Pancreas (tissue), 10 donors: Measurements from ENCODE around the gene CALN1. TPM values are rescaled to one million over a fixed set of nuclear protein-coding genes. Genes with fewer than 3 reads are reported as not detected.

Source experiments
- ATAC-seq, 4 donors: fragments of 200-7000 bp; cut with Tn5 transposase; one replicate each; pipeline versions ENCODE4 v1.8.0 to v1.9.1; 2020; ENCODE audit warnings: mild to moderate bottlenecking in 4 of 4, moderate library complexity in 4 of 4
- DNase-seq, 6 donors: peaks; one replicate each; pipeline ENCODE4 v3.0.0-alpha.2; 2020
- FAIRE-seq: peaks from 2 replicates; lab custom pipeline; 2012; peaks lifted over from hg19 to GRCh38; lab: Jason Lieb, UNC
- H3K27ac ChIP-seq, 4 donors: fragments of 200-600 bp; sonication (generic); 1 replicate in 3 of 4; 2 replicates in 1 of 4; pipeline versions ENCODE4 v1.5.0 to v1.8.0; 2020
- H3K27me3 ChIP-seq, 4 donors: fragments of 200-600 bp; one replicate each; pipeline ENCODE4 v1.8.0; 2021
- H3K36me3 ChIP-seq, 3 donors: fragments of 200-600 bp; sonication (generic) in 1 of 3; one replicate each; pipeline versions ENCODE4 v1.5.0 to v1.8.0; 2020 to 2021
- H3K4me1 ChIP-seq, 3 donors: fragments of 200-600 bp; one replicate each; pipeline ENCODE4 v1.8.0; 2021
- H3K4me3 ChIP-seq, 4 donors: fragments of 200-600 bp; sonication (generic) in 2 of 4; one replicate each; pipeline versions ENCODE4 v1.5.0 to v1.8.0; 2020 to 2021
- H3K9me3 ChIP-seq, 4 donors: fragments of 200-600 bp; one replicate each; pipeline ENCODE4 v1.8.0; 2021
- WGBS, 2 donors: extraction: QIAGEN DNeasy Blood & Tissue Kit; methylation state at CpG; one replicate each; pipeline ENCODE4 v1.1.7; 2013; 5-methylcytosine and 5-hydroxymethylcytosine counted together
- intact Hi-C, 3 donors: fragments of 100-400 bp; cut with DNase I; formaldehyde crosslinking; loops; one replicate each; pipeline versions ENCODE4 v1.11.1 to v1.14.2; 2022
- polyA plus RNA-seq, 2 donors: library from polyadenylated mRNA; stranded (reverse); fragments of 200-250 nt; gene quantifications; one replicate each; pipeline ENCODE4 v1.2.3, GENCODE V29; 2013
- total RNA-seq, 6 donors: library from RNA; stranded (reverse); fragmentation: NEBNext Ultra II Directional in 4 of 6; extraction: Animal tissue kit (Norgen Biotek cat#: 25700) in 4 of 6; gene quantifications; one replicate each; pipeline versions ENCODE4 v1.2.1 to v1.2.4, GENCODE V29; 2021 to 2023
- TF ChIP-seq, protein P1 (sequence below), 4 donors: fragments of 200-600 bp; sonication (generic) in 3 of 4; IDR thresholded peaks; one replicate each; pipeline versions ENCODE4 v1.5.0 to v1.8.0; 2021; ENCODE audit warnings: antibody characterized with exemption in 4 of 4
- donor health status: healthy with polysubstance abuse.
- donor health status: DM: no; HTN: no; CAD: no; lungs with moderate emphysema.
- donor health status: DM: no; HTN: no; CAD: no.
- donor health status: control.
- donor health status: control.
- donor health status: Bipolar disorder and iron deficiency.
- donor health status: DM: yes; HTN: yes; CAD: no.
- donor health status: DM: no; HTN: no; CAD: no.
- donor health status: DM: no; HTN: no; CAD: no.
- donor health status: DM: yes; HTN: yes; CAD: no.

CALN1 gene
- total and polyA plus RNA-seq, 8 donors, result 0.39 to 18.4 (median 1.5) TPM

DNA sequence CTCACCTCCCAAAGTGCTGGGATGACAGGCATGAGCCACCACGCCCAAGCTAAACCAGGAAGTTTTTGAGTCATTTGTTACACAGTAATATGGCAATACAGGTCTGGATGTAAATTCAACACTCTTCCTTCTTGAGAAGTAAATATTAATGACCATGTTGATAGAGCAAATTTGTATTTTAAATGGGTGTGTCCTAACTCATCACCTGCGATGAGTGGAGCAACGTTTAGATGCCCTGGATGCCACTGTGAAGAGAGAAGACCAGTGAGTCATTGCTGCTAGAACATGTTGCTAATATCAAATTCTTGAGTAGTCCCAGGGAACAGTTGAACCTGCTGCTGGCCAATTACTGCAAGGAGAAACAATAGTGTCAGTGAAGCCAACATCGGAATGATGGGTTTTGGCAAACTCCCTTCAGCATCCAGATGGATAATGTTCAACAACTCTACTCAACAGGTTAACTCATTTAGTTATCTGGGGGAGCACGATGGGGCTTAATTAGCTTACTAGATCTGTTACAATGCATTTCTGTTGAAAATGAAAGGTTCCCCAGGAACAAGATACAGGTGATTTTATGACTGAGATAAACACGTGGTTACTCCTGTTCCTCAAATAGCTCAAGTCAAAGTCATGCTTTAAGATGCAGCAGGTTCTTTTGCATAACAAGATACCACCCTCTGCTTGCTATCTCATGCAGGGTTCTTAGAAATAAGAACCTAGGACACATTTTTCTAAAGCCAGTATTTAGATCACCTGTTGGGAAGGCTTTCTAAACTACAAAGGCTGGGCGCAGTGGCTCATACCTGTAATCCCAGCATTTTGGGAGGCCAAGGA is 146.8 kb downstream of the CALN1 start:
- FAIRE-seq (no peak), DNase-seq (no peak), ATAC-seq (no peak)
- Histone ChIP-seq H3K27ac (no peak overlapping the region), H3K4me3 (no peak overlapping the region), H3K27me3 (no peaks in the 10 kb centered on the region), H3K36me3 (no peaks in the 10 kb centered on the region), H3K9me3 (no peaks in the 10 kb centered on the region), H3K4me1 (no peaks in the 10 kb centered on the region)
- TF ChIP-seq, protein P1, sequence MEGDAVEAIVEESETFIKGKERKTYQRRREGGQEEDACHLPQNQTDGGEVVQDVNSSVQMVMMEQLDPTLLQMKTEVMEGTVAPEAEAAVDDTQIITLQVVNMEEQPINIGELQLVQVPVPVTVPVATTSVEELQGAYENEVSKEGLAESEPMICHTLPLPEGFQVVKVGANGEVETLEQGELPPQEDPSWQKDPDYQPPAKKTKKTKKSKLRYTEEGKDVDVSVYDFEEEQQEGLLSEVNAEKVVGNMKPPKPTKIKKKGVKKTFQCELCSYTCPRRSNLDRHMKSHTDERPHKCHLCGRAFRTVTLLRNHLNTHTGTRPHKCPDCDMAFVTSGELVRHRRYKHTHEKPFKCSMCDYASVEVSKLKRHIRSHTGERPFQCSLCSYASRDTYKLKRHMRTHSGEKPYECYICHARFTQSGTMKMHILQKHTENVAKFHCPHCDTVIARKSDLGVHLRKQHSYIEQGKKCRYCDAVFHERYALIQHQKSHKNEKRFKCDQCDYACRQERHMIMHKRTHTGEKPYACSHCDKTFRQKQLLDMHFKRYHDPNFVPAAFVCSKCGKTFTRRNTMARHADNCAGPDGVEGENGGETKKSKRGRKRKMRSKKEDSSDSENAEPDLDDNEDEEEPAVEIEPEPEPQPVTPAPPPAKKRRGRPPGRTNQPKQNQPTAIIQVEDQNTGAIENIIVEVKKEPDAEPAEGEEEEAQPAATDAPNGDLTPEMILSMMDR (IDR thresholded peaks at IDR 0.05), result no peak
- WGBS, 2 donors, result 65 to 73% methylated on average over 7 of the region's 7 CpGs
- intact Hi-C loops, result no loop called here

DNA sequence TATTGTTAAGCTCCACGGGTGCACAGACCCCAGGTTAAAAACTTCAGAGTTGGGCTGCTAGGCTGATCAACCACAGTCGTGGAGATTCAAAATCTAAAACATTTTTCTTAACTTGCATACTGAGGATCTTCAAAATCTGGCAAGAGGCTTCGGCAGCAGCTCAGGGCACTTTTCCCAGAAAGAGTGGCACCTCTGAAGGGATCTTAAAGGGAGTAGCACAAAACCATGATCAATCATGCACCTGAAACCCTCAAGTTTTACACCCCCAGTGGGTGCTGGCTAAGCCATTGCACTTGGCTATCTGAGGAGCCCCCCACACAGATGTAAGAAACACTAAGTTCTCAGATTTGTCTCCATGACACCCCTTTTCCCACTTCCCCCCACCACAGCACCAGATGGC is 151.7 kb downstream of the CALN1 start:
- WGBS, 2 donors, result 47 to 48% methylated on average over 3 of the region's 3 CpGs
- ATAC-seq (no peak), FAIRE-seq (no peak)

DNA sequence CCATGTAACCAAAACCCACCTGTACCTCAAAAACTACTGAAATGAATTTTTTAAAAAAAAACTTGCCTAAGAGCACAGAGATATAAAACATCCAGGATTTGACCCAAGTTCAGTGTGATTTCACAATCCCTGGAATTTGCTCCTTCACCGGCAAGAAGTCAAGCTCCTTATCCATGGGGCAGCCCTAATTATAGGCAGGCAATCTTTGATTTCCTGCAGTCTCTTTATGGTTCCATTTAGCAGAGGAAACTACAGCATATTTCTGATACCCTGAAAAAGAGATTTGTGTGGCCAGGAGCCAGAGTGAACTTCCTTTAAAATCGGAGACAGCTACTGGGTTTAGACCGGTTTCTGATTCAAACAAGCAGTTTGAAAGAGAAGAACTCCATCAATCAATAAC is 154.1 kb downstream of the CALN1 start:
- H3K4me3 ChIP-seq, result no peak overlapping the region
- intact Hi-C loops, result no loop called here
- ATAC-seq (no peak), DNase-seq (no peak), FAIRE-seq (no peak)
- H3K9me3 ChIP-seq, result no peaks in the 10 kb centered on the region
- H3K4me1 ChIP-seq, result no peaks in the 10 kb centered on the region
- TF ChIP-seq, protein P1 (IDR thresholded peaks at IDR 0.05), result no peak
- no peak overlapping the region for H3K27ac ChIP-seq
- WGBS, 2 donors, result 6 to 7% methylated on average over 3 of the region's 3 CpGs
- no peaks in the 10 kb centered on the region for H3K36me3 ChIP-seq
- H3K27me3 ChIP-seq, result no peaks in the 10 kb centered on the region

More for the DNA sequence above, 151.7 kb downstream of the CALN1 start:
- Histone ChIP-seq H3K4me3 (no peak overlapping the region), H3K4me1 (no peaks in the 10 kb centered on the region), H3K27ac (no peak overlapping the region), H3K9me3 (no peaks in the 10 kb centered on the region), H3K27me3 (no peaks in the 10 kb centered on the region), H3K36me3 (no peaks in the 10 kb centered on the region)
- no peak for DNase-seq
- intact Hi-C loops, result no loop called here
- TF ChIP-seq, protein P1 (IDR thresholded peaks at IDR 0.05), result no peak

DNA sequence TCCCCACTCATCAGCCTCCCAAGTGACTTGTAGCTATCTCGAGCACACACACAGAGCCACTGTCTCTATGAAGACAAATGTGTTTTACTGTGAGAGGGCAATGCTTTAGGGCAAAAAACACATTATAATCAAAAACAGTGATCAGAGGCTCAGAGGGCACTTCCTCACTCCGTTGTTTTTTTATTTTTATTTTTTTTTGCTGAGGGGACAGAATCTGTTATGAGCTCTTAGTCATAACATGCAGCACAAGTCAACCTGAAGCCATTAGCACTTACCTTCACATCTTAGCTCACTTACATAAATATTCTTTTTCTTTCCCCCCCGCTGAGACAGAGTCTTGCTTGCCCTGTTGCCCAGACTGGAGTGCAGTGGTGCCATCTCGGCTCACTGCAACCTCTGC is 157.7 kb downstream of the CALN1 start:
- H3K36me3 ChIP-seq, result no peaks in the 10 kb centered on the region
- H3K4me1 ChIP-seq, result no peaks in the 10 kb centered on the region
- H3K4me3 ChIP-seq, result no peak overlapping the region
- H3K27me3 ChIP-seq, result no peaks in the 10 kb centered on the region
- intact Hi-C loops, result no loop called here
- ATAC-seq (no peak), FAIRE-seq (no peak), DNase-seq (no peak)
- H3K9me3 ChIP-seq, result no peaks in the 10 kb centered on the region
- WGBS, 2 donors, result 50 to 62% methylated on average over 4 of the region's 4 CpGs
- TF ChIP-seq, protein P1 (IDR thresholded peaks at IDR 0.05), result no peak
- H3K27ac ChIP-seq, result no peak overlapping the region

DNA sequence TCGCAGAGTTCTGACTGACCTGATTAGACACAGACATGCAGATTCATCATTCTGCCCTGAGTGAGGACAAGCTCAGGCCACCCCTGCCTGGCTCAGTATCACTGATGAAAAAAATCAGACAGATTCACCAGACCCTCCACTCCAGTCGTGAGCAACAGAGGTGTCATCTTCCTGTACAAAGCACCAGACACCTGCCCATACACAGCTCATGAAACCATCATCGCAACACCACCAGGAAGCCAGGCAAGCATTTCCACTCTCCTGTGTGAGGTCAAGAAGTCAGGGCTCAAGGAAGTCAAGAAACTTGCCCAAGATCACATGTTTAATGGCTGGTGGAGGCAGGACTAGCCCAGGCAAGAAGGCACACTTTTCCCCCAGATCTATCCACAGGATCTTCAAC is 163.0 kb downstream of the CALN1 start:
- intact Hi-C loops, result no loop called here
- Histone ChIP-seq H3K4me3 (no peak overlapping the region), H3K36me3 (no peaks in the 10 kb centered on the region), H3K9me3 (no peaks in the 10 kb centered on the region), H3K27me3 (no peaks in the 10 kb centered on the region), H3K27ac (no peak overlapping the region), H3K4me1 (no peaks in the 10 kb centered on the region)
- 74 to 78% methylated on average over 3 of the region's 3 CpGs for WGBS, 2 donors
- TF ChIP-seq, protein P1 (IDR thresholded peaks at IDR 0.05), result no peak
- no peak for ATAC-seq
- FAIRE-seq, result no peak
- no peak for DNase-seq
